T-cell (primary cell): Measurements from ENCODE around the gene PFKFB3. TPM values are rescaled to one million over a fixed set of nuclear protein-coding genes. Genes with fewer than 3 reads are reported as not detected.

Experiments
- ATAC-seq, 4 experiments: fragments of 200-7000 bp in 3 of 4; fragments of 150-1000 bp in 1 of 4; cut with Tn5 transposase; replicated peaks in 1 of 4; 1 replicate in 3 of 4; 2 replicates in 1 of 4; pipeline ENCODE4 v1.10.0; 2021; ENCODE audit warnings: moderate library complexity in 3 of 4, mild to moderate bottlenecking in 2 of 4, moderate number of reproducible peaks in 1 of 4
- CTCF ChIA-PET, 2 donors: fragments of 300-600 bp; sonication (Branson Sonifier 250); formaldehyde crosslinking; loops; one replicate each; lab custom pipeline; 2022; ENCODE audit warnings: antibody characterized with exemption in 2 of 2; lab: Charles Lee
- POLR2A ChIA-PET, 2 donors: fragments of 300-600 bp; sonication (Branson Sonifier 250); formaldehyde crosslinking; loops; one replicate each; lab custom pipeline; 2022; ENCODE audit warnings: antibody characterized with exemption in 2 of 2; lab: Charles Lee
- DNase-seq, 35 experiments: peaks; one replicate each; pipeline versions ENCODE4 v3.0.0 to v3.0.0-alpha.2; 2013 to 2023
- H3K27ac ChIP-seq: one replicate; pipeline ENCODE4 v1.5.1; 2013; ENCODE audit warnings: low read length
- H3K27me3 ChIP-seq, 2 experiments: replicated peaks in 1 of 2; 1 replicate in 1 of 2; 2 replicates in 1 of 2; pipeline versions ENCODE4 v1.6.1 to v1.7.0; 2013; ENCODE audit warnings: low read length in 1 of 2, mixed read lengths in 1 of 2; ENCODE audit not compliant: control insufficient read depth in 2 of 2, insufficient read depth in 2 of 2; ENCODE audit errors: extremely low read depth in 1 of 2
- H3K36me3 ChIP-seq, 2 donors: 1 replicate in 1 of 2; 2 replicates in 1 of 2; pipeline versions ENCODE4 v1.6.1 to v1.7.0; 2013; ENCODE audit warnings: low read length in 1 of 2; ENCODE audit not compliant: control insufficient read depth in 2 of 2, insufficient read depth in 1 of 2; ENCODE audit errors: extremely low read depth in 1 of 2
- H3K4me1 ChIP-seq, 2 experiments: 1 replicate in 1 of 2; 2 replicates in 1 of 2; pipeline versions ENCODE4 v1.6.1 to v1.7.0; 2013; ENCODE audit warnings: low read length in 2 of 2, mixed read lengths in 1 of 2; ENCODE audit not compliant: insufficient read depth in 2 of 2, control insufficient read depth in 1 of 2; ENCODE audit errors: extremely low read depth in 1 of 2
- H3K4me3 ChIP-seq, 2 donors: 1 replicate in 1 of 2; 2 replicates in 1 of 2; pipeline versions ENCODE4 v1.5.1 to v1.7.0; 2013; ENCODE audit warnings: mild to moderate bottlenecking in 2 of 2, low read length in 1 of 2, moderate library complexity in 1 of 2; ENCODE audit not compliant: control insufficient read depth in 1 of 2; ENCODE audit errors: extremely low read depth in 1 of 2
- H3K9me3 ChIP-seq: 2 replicates; pipeline ENCODE4 v1.7.0; 2013
- H3K27ac Mint-ChIP-seq, 2 donors: one replicate each; pipeline ENCODE4 v1.8.0; 2020 to 2021; ENCODE audit warnings: mild to moderate bottlenecking in 2 of 2, mixed read lengths in 2 of 2
- H3K27me3 Mint-ChIP-seq, 2 donors: one replicate each; pipeline ENCODE4 v1.8.0; 2021 to 2022; ENCODE audit warnings: mixed read lengths in 2 of 2
- H3K36me3 Mint-ChIP-seq: one replicate; pipeline ENCODE4 v1.8.0; 2021; ENCODE audit warnings: mixed read lengths
- H3K4me1 Mint-ChIP-seq, 3 donors: one replicate each; pipeline ENCODE4 v1.8.0; 2020 to 2022; ENCODE audit warnings: mixed read lengths in 3 of 3, mild to moderate bottlenecking in 1 of 3
- H3K4me3 Mint-ChIP-seq, 3 donors: one replicate each; pipeline ENCODE4 v1.8.0; 2020 to 2022; ENCODE audit warnings: mild to moderate bottlenecking in 3 of 3, mixed read lengths in 3 of 3, moderate library complexity in 3 of 3
- H3K9me3 Mint-ChIP-seq, 3 donors: one replicate each; pipeline ENCODE4 v1.8.0; 2020 to 2022; ENCODE audit warnings: mixed read lengths in 3 of 3
- WGBS: methylation state at CpG from one replicate; pipeline ENCODE4 v1.1.5; 2013; ENCODE audit warnings: missing lambda C conversion rate; ENCODE audit not compliant: insufficient coverage; 5-methylcytosine and 5-hydroxymethylcytosine counted together
- total RNA-seq, 35 experiments: library from RNA in 6 of 35; stranded (reverse) in 6 of 35; fragments of 120-200 nt in 1 of 35; gene quantifications; one replicate each; pipeline versions ENCODE4 v1.2.1 to v1.2.4 and lab custom pipeline; 2013 to 2026

PFKFB3 gene
- total RNA-seq, 5 donors from 2014 or later (not counting 1 experiment from before 2014, with no cell fraction given): 48.7 to 99.2 (median 93.9) TPM

DNA sequence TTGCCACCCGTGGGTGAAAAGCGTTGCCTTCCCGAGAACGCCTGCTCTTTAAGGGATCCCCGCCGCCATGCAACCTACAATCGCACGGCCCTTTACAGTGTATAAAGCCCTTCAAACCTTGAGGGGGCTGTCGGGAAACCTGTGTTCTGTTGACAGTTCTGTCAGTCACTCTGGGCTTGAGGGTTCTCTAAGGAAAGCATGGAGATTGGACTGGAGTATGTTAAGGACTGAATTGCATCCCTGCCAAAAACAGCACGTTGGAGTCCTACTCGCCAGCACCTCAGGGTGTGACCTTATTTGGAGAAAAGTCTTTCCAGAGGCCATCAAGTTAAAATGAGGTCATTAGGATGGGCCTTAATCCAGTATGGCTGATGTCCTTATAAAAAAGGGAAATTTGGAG, 70.6 kb downstream of the PFKFB3 start:
- POLR2A ChIA-PET: interaction anchor here in 1 of 2 donors (0.7 kb wide), 1 partner anchor 8 kb away, joined by 3 read pairs; no protein-coding TSS in a partner anchor
- H3K36me3 Mint-ChIP-seq: peaks cover 2% of the 10 kb centered on the region

DNA sequence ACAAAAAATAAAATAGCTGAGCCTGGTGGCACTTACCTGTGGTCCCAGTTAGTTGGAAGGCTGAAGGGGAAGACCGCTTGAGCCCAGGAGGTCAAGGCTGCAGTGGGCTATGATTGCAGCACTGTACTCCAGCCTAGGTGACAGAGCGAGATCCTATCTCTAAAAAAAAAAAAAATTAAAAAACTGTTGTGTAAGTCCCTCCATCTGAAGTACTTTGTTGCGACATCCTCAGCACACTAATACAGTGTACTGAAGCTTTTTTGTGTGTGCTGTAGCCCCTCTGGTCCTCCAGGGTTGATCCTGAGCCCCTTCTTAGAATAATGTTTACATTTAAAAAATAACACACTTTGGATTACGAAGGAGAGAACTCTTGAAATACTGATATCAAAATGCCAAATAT, 71.3 kb downstream of the PFKFB3 start:
- DNase-seq (no peak), ATAC-seq (no peak)
- H3K27me3 ChIP-seq: no peaks in the 10 kb centered on the region
- peaks cover 6 to 44% of the 10 kb centered on the region in 2 experiments for H3K4me1 ChIP-seq
- H3K4me3 ChIP-seq: no peak overlapping the region
- Mint-ChIP-seq H3K4me3 (no peak overlapping the region), H3K27me3 (no peaks in the 10 kb centered on the region), H3K4me1 (peaks cover 38 to 62% (median 58%) of the 10 kb centered on the region in 3 donors), H3K27ac (peak overlapping the region; percentile 96 to 97), H3K9me3 (no peaks in the 10 kb centered on the region), H3K36me3 (peaks cover 2% of the 10 kb centered on the region)
- POLR2A ChIA-PET: interaction anchor here in 1 of 2 donors (0.6 to 0.9 kb wide), 2 partner anchors 8 to 128 kb away, joined by 3 to 5 read pairs; no protein-coding TSS in a partner anchor
- CTCF ChIA-PET: no interaction called here
- H3K36me3 ChIP-seq: no peaks in the 10 kb centered on the region
- H3K27ac ChIP-seq: no peak overlapping the region
- no CpG with 5 or more reads among the region's 4 CpGs for WGBS
- no peaks in the 10 kb centered on the region for H3K9me3 ChIP-seq

More for the DNA sequence above, 70.6 kb downstream of the PFKFB3 start:
- H3K4me3 Mint-ChIP-seq: no peak overlapping the region
- DNase-seq (no peak), ATAC-seq (no peak)
- no peaks in the 10 kb centered on the region for H3K9me3 Mint-ChIP-seq
- no peaks in the 10 kb centered on the region for H3K27me3 ChIP-seq
- H3K4me3 ChIP-seq: no peak overlapping the region
- peak overlapping the region; percentile 28 to 39 for H3K27ac Mint-ChIP-seq
- no peaks in the 10 kb centered on the region for H3K27me3 Mint-ChIP-seq
- WGBS: 95% methylated on average over 10 of the region's 11 CpGs
- peaks cover 38 to 64% (median 59%) of the 10 kb centered on the region in 3 donors for H3K4me1 Mint-ChIP-seq
- H3K36me3 ChIP-seq: no peaks in the 10 kb centered on the region
- peaks cover 6 to 44% of the 10 kb centered on the region in 2 experiments for H3K4me1 ChIP-seq
- H3K9me3 ChIP-seq: no peaks in the 10 kb centered on the region
- CTCF ChIA-PET: interaction anchor here in 1 of 2 donors (0.5 kb wide), 1 partner anchor 134 kb away, joined by 4 read pairs; no protein-coding TSS in a partner anchor
- H3K27ac ChIP-seq: no peak overlapping the region

DNA sequence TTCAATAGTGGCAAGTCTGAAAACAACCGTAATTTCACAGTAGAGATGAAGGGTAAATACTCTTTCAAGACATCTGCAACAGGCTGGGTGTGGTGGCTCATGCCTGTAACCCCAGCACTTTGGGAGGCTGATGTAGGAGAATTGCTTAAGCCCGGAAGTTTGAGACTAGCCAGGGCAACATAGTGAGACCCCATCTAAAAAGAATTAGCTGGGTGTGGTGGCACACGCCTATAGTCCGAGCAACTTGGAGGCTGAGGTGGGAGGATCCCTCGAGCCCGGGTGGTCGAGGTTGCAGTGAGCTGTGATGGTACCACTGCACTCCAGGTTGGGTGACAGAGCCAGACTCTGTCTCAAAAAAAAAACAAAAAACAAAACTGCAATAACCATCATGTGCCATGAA, 71.8 kb downstream of the PFKFB3 start:
- Histone ChIP-seq H3K27ac (peak overlapping the region; percentile 84), H3K9me3 (no peaks in the 10 kb centered on the region), H3K4me3 (peak overlapping the region in 1 of 2 donors; percentile 34), H3K36me3 (no peaks in the 10 kb centered on the region), H3K27me3 (no peaks in the 10 kb centered on the region), H3K4me1 (peaks cover 6 to 41% of the 10 kb centered on the region in 2 experiments)
- Mint-ChIP-seq H3K27ac (peak overlapping the region; percentile 96 to 97), H3K4me1 (peaks cover 34 to 57% (median 53%) of the 10 kb centered on the region in 3 donors), H3K27me3 (no peaks in the 10 kb centered on the region), H3K4me3 (no peak overlapping the region), H3K9me3 (no peaks in the 10 kb centered on the region), H3K36me3 (peaks cover 2% of the 10 kb centered on the region)
- DNase-seq (no peak), ATAC-seq (no peak)
- POLR2A ChIA-PET: interaction anchor here (0.6 to 1.2 kb wide), 5 partner anchors 9 to 127 kb away, joined by 3 to 5 read pairs (median 3); partner anchors contain the start of gene PFKFB3 (in 1 of the 2)
- CTCF ChIA-PET: interaction anchor here in 1 of 2 donors (1.1 to 1.4 kb wide), 3 partner anchors 72 to 132 kb away, joined by 4 to 13 read pairs (median 7); partner anchors contain the start of gene PFKFB3
- 94% methylated on average over 3 of the region's 7 CpGs for WGBS

DNA sequence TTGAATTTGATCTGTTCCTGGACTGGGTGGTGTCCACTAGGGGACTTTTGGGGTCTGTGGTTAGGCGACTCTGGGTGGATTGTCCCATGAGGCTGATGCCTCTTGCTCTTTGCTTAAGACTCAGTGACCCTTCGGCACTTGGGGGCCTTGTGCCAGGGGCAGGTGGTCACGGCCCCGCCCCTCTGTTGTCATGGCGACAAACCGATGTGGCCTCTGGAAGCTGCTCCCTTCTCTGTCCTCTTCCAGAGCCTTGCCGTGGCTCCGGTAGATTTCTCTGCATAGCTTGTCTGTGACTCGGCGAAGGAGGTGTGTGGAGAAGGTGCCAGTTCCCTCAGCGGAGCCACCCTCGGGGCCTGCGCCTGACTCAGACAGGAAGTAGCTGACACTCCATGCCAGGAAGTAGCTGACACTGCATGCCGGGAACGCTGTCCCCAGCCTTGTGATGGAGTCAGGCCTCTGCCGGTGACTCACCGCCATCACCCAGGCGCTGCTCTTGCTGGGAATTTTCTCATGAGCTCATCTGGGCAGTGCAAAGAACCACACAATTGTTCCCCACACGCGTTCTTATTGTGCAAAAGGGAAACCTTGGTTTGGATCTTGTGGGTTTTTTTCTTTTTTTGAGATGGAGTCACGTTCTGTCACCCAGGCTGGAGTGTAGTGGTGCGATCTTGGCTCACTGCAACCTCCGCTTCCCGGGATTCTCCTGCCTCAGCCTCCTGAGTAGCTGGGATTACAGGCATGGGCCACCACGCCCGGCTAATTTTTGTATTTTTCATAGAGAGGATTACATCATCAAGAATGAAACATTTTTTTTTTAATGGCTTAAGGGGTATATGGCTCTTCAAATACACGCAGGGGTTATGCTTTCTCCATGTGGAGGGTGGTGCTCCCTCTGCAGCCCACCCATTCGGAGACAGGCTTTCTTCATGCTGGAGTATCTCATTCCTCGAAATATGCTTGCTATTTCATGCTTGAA, 72.6 kb downstream of the PFKFB3 start:
- Histone ChIP-seq H3K9me3 (no peaks in the 10 kb centered on the region), H3K4me3 (peak overlapping the region; percentile 19 to 34), H3K36me3 (no peaks in the 10 kb centered on the region), H3K27ac (peak overlapping the region; percentile 84), H3K27me3 (no peaks in the 10 kb centered on the region), H3K4me1 (peaks cover 3 to 37% of the 10 kb centered on the region in 2 experiments)
- ChIA-PET POLR2A (interaction anchor here (0.6 to 1.2 kb wide), 8 partner anchors 9 to 256 kb away, joined by 3 to 5 read pairs (median 3); partner anchors contain the start of gene PFKFB3 (in 1 of the 2)), CTCF (interaction anchor here in 1 of 2 donors (0.5 to 1.4 kb wide), 10 partner anchors 15 to 225 kb away, joined by 3 to 13 read pairs (median 4); partner anchors contain the start of gene PFKFB3)
- 37% methylated on average over 20 of the region's 29 CpGs for WGBS
- DNase-seq (peak; percentile 53 to 92 (median 85)), ATAC-seq (peak; percentile 85 to 93 (median 92))
- Mint-ChIP-seq H3K27me3 (no peaks in the 10 kb centered on the region), H3K4me3 (peak overlapping the region; percentile 65 to 67 (median 66)), H3K27ac (peak overlapping the region; percentile 96 to 97), H3K4me1 (peaks cover 28 to 53% (median 49%) of the 10 kb centered on the region in 3 donors), H3K36me3 (peaks cover 2% of the 10 kb centered on the region), H3K9me3 (no peaks in the 10 kb centered on the region)

DNA sequence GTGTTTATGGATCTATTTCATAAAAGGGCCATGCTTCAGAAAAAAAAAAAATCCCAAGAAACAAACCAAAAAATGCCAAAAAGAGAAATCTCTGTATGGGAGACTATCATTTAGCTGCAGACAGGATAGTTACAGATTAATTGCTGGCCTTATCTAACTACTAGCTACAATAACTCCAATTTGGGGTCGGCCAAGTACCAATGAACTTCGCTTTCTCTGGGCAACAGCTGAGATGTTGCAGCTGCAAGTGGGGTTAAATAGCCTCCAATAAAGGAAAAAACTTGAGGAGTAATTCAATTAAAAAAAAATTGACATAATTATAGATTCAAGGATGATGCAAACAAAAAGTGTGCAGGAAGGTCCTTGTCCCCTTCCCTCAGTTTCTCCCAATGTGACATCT, 73.6 kb downstream of the PFKFB3 start:
- Histone ChIP-seq H3K27ac (peak overlapping the region; percentile 84), H3K9me3 (no peaks in the 10 kb centered on the region), H3K4me1 (peaks cover 0 to 30% of the 10 kb centered on the region in 2 experiments), H3K4me3 (no peak overlapping the region), H3K27me3 (no peaks in the 10 kb centered on the region), H3K36me3 (no peaks in the 10 kb centered on the region)
- H3K4me3 Mint-ChIP-seq: no peak overlapping the region
- H3K9me3 Mint-ChIP-seq: no peaks in the 10 kb centered on the region
- H3K4me1 Mint-ChIP-seq: peaks cover 19 to 51% (median 43%) of the 10 kb centered on the region in 3 donors
- peaks cover 2% of the 10 kb centered on the region for H3K36me3 Mint-ChIP-seq
- peak overlapping the region in 1 of 2 donors; percentile 97 for H3K27ac Mint-ChIP-seq
- POLR2A ChIA-PET: interaction anchor here in 1 of 2 donors (0.5 kb wide), 1 partner anchor 15 kb away, joined by 6 read pairs; no protein-coding TSS in a partner anchor
- CTCF ChIA-PET: no interaction called here
- H3K27me3 Mint-ChIP-seq: no peaks in the 10 kb centered on the region
- no peak for DNase-seq
- ATAC-seq: no peak
- no CpG with 5 or more reads among the region's 2 CpGs for WGBS
